ACHN (cell line): ENCODE results near the gene NELFB.
A peak's percentile ranks its signal among the peaks of the same experiment; 100 is the strongest.
"Not testable (repeated sequence)": the region's sequence is repeated elsewhere in the genome, so short reads cannot be mapped to it uniquely, and the experiment has no call there.

Source experiments
- DNase-seq: peaks from one replicate; pipeline ENCODE4 v3.0.0-alpha.2; 2015
- in situ Hi-C: cut with HindIII; loops from 2 replicates; pipeline ENCODE4 v1.10.0; 2017; ENCODE audit warnings: low sequenced_read_pairs, low pct_ligation_motif_present, low pct_unique_long_range_greater_than_20kb

The NELFB gene

GRCh38 chr9:137232510-137232909 lies 22.6 kb upstream of the NELFB start:
- DNase-seq: no peak
- in situ Hi-C loops: no loop called here

DNA sequence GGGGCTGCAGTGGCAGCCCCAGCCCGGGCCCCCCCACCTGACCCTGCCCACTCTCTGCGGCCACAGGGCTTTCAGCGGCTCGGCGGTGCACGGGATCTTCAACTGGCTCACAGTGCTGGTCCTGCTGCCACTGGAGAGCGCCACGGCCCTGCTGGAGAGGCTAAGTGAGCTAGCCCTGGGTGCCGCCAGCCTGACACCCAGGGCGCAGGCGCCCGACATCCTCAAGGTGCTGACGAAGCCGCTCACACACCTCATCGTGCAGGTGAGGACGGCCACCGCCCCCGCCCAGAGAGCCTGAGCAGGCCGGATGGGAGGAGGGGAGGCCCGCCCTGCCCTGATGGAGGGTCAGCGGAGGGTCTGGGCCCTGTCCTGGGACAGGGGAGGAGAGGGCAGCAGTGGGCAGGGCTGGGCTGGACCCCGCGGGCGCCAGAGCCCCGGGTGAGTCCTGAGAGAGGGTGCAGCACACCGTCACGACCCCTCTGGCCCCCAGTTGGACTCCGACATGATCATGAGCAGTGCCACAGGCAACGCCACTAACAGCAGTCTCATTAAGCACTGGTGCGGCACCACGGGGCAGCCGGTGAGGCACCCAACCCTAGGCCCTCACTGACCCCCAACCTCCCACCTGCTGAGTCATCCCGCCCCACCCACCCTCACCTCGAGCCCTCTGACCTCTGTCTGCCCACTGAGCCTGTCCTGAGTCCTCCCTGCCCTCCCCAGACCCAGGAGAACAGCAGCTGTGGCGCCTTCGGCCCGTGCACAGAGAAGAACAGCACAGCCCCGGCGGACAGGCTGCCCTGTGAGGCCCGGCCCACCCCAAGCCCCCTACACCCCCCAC lies 21.8 kb upstream of the NELFB start:
- in situ Hi-C loops: no loop called here
- no peak for DNase-seq

GRCh38 chr9:137234055-137234697 lies 21.0 kb upstream of the NELFB start:
- DNase-seq: no peak
- in situ Hi-C loops: no loop called here

DNA sequence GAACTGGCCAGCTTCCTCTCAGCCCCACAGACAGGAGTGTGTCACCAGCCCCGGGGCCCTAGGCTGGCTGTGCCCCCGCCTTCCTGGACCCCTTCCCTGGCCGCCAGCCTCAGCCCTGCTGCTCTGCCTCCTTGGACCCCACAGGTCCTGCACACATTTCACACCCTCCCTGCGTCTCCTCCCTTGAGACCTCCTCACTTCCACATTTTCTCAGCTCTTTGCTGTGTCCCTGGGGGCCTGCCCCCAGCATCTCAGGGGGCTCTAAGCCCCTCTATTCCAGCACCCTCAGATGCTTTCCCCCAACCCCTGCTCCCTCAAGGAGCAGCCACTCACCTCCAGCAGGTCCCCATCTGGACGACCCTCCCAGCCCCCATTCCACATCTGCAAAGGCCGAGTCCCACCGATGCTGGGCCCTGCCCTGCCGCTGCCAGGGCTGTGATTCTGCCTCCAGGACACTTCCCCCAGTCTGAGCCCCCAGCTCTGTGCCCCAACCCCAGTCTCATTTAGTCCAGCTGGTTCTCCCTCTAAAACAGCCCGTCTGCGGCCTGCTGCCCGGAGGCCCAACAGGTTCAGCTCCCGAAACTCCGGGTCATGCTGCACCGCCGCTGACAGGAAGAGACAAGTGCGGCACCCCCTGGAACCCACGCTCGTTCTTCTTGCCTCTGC lies 20.2 kb upstream of the NELFB start:
- DNase-seq: no peak
- in situ Hi-C loops: no loop called here

- DNase-seq: no peak
- in situ Hi-C loops: no loop called here
Measured at GRCh38 chr9:137235424-137236237, 19.5 kb upstream of the NELFB start.

GRCh38 chr9:137236238-137236935 lies 18.7 kb upstream of the NELFB start:
- peak; percentile 75 for DNase-seq
- in situ Hi-C loops: no loop called here

- in situ Hi-C loops: no loop called here
- DNase-seq: no peak
Measured at GRCh38 chr9:137236936-137237421, 18.1 kb upstream of the NELFB start.

- no peak for DNase-seq
- in situ Hi-C loops: no loop called here
Measured at GRCh38 chr9:137237759-137238726, 17.1 kb upstream of the NELFB start.

DNA sequence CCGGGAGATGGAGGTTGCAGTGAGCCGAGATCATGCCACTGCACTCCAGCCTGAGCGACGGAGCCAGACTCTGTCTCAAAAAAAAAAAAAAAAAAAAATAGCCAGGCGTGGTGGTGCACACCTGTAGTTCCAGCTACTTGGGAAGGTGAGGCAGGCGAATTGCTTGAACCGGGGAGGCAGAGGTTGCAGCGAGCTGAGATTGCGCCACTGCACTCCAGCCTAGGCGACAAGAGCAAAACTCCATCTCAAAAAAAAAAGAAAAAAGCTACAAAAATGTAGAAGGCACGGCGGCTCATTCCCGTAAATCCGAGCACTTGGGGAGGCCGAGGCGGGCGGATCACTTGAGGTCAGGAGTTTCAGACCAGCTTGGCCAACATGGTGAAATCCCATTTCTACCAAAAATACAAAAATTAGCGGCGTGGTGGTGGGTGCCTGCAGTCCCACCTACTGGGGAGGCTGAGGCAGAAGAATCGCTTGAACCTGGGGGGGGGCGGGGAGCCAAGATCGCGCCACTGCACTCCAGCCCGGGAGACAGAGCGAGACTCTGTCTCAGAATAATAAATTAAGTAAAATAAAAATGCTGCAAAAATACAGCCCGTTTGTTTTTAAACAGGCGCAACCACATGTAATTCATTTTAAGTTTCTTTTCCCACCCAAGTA lies 15.5 kb upstream of the NELFB start:
- DNase-seq, in situ Hi-C loops: not testable (repeated sequence)

DNA sequence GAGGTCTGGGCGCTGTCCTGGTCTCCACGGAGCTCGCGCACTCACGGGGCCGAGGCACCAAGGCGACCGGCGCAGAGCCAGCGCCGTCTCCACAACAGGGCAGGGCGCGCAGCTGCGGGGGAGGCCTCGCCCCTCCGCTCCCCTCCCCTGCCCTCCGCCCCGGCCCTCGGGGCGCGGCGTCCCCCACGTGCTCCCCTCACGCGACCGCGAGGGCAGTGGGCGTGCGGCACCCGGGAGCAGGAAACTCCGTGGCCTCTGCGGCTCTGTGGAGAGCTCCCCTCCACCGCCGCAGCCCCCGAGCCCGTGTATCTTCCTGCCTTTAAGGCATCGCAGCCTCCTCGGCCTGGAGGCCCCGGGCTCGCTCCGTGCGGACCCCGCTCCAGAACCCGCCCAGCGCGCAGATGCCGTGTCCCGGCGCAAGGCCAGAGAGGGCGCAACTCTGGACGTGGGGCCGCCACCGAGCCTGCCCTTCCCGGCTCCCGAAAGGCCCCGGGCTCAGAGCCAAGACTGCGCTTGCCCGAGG lies 14.7 kb upstream of the NELFB start:
- DNase-seq: peak; percentile 64
- in situ Hi-C loops: no loop called here

- in situ Hi-C loops: no loop called here
- DNase-seq: peak; percentile 98
Measured at GRCh38 chr9:137240841-137241489, 14.2 kb upstream of the NELFB start, which contains the start of gene TUBB4B. TUBB4B (plus strand) TSS chr9:137241287; CDS start chr9:137241361, 74 bp downstream.

- peak; percentile 50 for DNase-seq
- in situ Hi-C loops: no loop called here
Measured at GRCh38 chr9:137241490-137242268, 13.4 kb upstream of the NELFB start.

GRCh38 chr9:137242269-137243203 lies 12.6 kb upstream of the NELFB start:
- in situ Hi-C loops: no loop called here
- no peak for DNase-seq

GRCh38 chr9:137243266-137243625 lies 11.9 kb upstream of the NELFB start:
- DNase-seq, in situ Hi-C loops: not testable (repeated sequence)
